Activated gamma-delta T cell treated with anti-CD3 and anti-CD28 coated beads, Interleukin-2, amount 50 U/mL, for 16 hours (primary cell): ENCODE results near the gene TMEM131L.
"Not testable (repeated sequence)": the region's sequence is repeated elsewhere in the genome, so short reads cannot be mapped to it uniquely, and the experiment has no call there.

Experiments
- DNase-seq: peaks from one replicate; pipeline ENCODE4 v3.0.0-alpha.2; 2020; ENCODE audit warnings: low read depth

The TMEM131L gene

DNA sequence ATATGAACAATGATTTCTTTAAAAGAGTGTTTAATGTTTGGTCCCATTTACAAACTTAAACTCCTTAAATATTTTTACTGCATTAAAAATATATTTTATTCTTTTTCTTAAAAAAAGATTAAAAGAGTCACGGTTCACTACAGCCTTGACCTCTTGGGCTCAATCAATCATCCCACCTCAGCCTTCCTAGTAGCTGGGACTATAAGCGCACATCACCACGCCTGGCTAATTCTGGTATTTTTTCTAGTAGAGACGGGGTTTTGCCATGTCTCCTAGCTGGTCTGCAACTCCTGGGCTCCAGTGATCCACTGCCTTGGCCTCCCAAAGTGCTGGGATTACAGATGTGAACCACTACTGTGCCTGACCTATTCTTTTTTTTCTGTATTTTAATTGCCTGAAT is 113.2 kb downstream of the TMEM131L start:
- DNase-seq, result no peak

DNA sequence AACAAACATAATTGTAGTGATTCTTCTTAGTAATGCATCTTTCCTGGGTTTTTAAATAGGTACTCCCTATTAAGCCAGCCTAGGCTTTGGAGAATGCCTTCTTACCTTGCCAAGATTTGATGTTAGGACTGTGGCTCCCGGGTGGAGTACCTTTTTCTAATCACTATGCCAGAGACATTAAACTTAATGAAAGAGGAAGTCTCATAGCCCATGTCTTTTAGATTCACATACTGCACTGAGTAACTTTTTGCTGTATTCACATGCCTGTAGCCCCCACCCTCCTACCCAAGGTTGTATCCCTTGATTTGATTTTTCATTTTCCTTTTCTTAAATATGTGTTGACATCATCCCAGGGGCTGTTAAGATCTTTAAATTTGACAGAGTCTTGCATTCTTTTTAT is 113.7 kb downstream of the TMEM131L start:
- no peak for DNase-seq

DNA sequence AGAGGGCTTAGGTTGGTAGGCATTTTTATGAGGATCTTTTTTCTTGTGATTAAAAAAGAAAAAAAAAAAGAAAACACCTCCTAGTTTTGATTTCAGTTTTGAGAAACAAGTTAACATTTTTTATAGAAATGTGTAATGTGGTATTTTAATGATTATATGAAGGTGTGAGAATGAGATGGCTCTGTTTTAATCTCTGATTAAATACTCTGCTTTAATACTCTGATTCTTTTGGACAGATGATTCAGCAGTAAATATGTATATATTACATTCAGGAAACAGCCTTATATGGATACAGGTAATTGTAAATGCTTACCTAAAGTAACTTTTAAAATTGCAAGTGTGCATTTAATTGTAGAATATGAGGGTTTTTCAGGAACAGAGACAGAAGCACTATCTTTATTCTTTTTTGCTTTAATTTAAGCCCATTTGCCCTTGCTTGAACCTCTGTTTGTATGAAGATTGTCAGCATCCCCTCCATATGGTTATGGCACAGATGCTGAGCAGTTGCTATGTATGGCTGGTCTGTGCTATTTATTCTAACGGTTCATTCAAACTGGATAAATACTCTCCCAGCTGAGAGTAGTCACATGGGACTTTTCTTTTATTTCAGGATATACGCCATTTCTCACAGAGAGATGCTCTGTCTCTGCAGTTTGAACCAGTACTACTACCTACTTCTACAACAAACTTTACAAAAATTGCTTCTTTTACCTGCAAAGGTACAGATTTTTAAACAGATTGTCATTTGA is 117.0 kb downstream of the TMEM131L start:
- no peak for DNase-seq

DNA sequence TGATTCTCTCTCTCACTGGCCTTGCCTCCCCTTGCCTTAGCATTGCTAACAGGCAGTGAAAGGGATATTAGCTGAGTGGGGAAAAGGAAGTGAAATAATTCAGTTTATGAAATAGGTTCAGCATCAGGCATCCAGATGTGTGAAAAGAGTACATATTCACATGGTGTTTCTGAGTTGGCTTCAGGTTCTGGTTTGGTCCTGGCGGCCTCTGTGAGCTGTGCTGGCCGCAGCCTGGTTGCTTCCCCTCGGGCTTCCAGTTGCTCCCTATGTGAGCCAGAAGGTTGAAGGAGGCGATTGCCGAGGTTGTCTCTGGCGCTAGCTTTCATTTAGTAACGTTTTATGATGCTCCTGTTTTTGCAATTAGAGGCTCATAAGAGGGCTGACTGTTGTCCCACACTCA is 118.9 kb downstream of the TMEM131L start:
- no peak for DNase-seq

DNA sequence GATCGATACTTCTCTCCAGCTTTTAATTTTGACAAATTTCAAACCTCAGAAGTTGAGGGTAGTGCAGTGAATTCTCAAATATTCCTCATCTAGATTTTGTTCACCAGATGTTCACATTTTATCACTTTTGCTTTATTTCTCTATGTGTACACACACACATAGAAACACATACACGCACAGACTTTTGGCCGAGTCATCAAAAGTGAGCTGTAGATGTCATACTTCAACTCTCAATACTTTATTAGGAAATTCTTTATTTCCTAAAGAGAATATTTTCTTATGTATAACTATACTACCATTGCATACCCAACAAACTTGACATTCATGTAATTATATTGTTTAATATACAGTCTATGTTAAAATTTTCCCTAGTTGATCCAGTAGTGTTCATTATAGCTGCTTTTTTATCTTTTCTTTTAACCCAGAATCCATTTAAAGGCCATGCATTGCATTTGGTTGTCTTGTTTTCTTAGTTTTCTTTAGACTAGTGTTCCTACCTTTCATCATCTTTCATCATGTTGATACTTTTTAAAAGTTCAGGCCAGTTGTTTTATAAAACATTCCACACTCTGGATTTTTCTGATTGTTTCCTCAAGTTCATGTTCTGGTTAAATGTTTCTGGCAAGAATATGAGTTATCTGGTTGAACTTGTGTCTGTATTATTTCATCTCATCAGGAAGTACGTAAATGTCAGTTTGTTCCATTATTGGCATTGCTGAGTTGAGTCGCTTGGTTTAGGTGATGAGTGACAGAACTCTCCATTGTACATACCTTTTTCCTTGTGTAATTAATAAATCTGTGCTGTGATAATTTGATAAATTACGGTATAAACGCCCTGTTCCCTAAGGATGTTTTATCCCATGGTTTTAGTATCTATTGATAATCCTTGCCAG is 123.8 kb downstream of the TMEM131L start:
- no peak for DNase-seq

DNA sequence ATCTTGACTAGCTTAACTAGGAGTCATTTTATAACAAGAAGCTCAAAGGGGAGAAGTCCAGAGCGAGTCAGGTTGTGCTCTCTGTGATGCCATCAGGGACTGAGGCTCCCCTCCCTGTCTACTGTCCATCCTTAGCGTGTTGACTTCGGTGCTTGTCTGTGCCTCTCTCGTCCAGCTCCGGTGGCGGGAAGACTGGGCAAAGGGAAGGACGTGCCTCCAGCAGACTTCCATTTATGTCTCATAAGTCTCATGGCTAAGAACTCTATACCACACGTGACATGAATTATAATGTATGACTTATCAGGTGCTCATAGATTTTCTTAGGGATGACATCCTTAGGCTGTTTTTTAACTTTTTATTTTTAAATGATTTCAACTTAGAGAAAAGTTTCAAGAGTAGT is 125.3 kb downstream of the TMEM131L start:
- no peak for DNase-seq

DNA sequence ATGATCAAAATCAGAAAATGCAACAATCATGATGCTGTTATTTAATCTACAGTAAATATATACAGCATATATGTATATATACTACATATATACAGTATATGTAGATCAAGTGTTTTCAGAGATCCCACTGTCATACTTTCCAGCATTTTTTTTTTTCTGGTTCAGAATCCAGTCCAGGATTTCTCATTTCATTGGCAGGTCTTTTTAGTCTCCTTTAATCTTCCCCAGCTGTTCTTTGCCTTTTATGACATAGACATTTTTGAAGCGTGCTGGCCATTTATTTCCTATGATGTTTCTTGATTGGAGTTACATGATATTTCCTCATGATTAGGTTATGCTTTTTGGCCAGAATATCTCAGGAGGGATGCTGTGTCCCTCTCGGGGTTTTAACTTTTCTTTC is 125.9 kb downstream of the TMEM131L start:
- DNase-seq, result no peak

DNA sequence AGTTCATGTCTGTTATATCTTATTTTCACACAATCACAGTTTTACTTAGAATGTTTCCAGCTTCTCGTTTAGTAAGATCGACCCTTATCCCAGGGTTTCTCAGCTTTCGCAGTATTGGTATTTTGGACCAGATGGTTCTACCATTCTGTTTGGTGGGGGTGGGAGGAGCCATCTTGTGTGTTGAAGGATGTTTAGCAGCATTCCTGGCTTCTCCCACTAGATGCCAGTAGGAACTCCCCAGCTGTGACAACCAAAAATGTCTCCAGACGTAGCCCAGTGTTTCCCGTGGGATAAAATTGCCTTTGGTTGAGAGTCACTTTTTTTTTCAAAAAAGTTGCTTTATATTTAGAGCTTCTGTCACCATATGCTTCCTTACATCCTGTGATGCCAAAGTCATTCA is 127.0 kb downstream of the TMEM131L start:
- no peak for DNase-seq

DNA sequence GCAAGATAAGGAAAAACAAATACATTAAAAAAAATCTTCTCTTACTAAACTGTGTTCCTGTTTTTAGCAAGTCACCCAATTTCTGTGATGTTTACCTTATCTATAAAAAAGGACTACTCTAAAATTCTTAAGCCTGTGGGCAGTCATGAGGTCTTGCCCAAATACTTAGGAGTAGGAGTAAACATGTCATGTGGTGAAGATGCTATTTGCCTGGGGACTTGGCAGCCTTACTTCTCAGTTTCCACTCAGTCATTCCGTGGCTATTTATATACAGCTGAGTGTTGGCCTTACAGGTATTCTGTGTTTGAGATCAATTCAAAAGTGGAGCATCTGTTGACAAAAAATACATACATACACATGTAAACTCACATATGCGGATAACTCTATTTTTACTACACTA is 128.1 kb downstream of the TMEM131L start:
- no peak for DNase-seq

DNA sequence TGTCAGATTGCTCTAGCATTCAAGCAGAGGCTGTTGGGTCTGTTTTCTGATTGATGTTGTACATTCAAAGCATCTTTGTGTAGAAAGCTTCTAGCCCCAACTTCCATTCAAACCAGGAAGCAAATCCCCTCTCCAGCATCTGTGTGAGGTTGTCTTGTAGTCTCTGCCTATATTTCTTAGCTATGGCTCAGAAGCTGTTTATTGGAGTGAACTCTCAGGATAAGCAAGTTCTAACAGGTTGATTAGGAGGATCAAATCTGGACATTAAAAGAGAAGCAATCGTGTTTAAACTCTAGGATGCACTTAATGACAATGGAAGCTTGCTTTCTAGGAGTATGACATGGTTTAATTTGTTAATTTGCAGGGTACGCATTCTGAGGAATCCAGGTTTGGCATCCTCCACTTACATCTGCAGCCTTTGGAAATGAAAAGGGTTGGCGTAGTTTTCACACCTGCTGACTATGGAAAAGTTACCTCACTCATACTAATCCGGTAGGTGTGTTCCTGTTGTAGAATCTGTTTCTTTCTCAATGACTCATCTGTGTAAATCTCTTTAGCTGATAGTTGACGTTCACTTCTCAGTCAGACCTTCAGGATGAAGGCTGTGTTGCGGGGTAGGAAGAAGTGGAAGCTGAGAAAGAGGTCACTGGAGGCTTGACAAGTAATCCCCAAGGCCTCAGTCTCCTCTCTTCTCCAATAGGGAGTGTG is 129.9 kb downstream of the TMEM131L start:
- DNase-seq, result no peak

DNA sequence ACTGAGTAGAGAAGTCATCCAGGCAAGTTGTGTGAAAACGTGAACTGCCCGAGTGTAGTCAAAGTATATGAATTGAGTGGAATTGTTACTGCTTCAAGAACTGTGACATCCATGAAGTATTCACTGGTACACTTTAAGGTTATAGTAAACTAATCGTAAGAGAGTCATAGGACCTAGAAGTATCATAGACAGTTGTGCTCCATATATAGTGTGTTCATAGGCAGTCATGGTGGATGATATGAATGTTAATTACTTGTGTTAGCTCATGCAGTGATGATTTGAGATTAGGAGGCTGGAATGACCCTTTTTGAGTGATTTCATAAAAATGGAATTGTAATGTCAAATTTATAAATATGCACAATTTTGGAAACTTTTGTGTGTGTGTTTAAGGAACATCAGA is 136.6 kb downstream of the TMEM131L start:
- no peak for DNase-seq

DNA sequence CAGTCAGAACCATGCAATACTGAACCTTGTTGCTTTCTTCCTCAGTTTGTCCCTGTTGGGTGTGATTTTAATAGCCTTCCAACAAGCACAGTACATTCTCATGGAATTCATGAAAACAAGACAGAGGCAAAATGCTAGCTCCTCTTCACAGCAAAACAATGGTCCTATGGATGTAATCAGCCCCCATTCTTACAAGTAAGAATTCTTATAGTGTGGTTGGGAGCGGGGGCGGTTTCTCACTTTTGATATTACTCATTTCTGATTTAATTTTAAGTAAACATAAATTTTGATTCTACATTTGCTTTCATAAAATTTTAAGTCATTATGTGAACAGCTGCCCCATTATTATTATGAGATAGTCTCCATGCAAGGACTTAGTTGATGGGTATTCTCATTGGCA is 137.1 kb downstream of the TMEM131L start:
- no peak for DNase-seq

DNA sequence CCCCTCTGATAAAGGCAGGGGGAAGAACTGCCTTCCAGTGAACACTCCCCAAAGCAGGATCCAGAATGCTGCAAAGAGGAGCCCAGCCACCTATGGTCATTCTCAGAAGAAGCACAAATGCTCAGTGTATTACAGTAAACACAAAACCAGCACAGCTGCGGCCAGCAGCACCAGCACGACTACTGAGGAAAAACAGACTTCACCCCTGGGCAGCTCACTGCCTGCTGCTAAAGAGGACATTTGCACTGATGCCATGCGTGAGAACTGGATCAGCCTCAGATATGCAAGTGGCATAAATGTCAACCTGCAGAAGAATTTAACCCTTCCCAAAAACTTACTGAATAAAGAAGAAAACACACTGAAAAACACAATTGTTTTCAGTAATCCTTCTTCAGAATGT is 137.7 kb downstream of the TMEM131L start:
- no peak for DNase-seq

DNA sequence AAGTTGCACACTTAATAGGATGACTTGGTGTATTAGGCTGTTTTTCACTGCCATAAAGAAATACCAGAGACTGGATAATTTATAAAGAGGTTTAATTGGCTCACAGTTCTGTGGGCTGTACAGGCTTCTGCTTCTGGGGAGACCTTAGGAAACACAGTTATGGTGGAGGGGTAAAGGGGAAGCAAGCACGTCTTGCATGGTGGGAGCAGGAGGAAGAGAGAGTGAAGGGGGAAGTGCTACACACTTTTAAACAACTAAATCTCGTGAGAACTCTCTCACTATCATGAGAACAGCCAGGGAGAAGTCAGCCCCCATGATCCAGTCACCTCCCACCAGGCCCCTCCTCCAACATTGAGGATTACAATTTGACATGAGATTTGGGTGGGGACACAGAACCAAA is 142.9 kb downstream of the TMEM131L start:
- DNase-seq, result not testable (repeated sequence)

DNA sequence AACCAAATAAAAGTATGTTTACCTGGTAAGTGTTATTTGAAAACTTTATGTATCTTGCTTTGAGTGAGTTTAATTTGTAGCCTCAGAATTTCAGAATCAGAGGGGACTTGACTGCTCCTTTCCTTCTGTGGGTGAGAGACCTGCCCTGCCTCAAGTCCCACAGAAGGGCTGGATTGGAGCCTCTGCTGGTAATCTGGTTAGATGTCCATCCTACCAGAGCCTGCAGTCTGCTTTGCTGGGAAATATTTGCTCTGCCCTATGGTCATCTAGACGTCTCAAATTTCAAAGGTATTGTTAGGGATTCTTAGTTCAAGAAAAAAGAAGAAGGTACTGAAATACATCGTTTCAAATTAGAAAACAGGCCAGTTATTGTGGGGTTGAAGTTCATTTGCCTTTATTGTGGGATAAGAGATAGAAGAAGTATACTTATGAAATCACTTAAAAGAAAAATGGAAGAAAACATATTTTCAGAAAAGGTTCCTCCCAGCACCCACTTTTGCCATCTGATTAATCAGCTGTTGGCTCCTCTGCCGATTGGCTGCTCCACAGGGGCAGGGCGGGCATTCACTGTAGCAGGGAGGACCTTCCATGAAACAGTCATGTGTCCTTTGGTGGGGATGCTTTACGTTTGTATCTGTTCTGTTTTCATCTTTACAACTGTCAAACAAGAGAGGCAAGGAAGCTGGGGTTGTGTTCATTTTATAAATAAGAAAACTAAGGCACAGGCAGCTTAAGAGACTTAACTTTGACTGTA is 144.6 kb downstream of the TMEM131L start:
- DNase-seq, result no peak

DNA sequence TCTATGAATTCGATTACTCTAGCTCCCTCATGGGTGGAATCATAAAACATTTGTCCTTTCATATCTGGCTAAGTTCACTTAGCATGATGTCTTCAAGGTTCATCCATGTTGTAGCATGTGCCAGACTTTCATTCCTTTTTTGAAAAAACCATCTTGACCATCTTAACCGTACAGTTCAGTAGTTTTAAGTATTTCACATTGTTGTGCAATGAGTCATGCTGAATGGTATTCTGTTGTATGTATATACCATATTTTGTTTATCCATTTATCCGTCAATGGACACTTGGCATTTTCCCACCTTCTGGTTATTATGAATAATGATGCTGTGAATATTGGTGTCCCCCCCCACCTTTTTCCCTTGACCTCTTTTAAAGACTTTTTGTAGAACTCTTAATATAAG is 145.5 kb downstream of the TMEM131L start:
- DNase-seq, result no peak

DNA sequence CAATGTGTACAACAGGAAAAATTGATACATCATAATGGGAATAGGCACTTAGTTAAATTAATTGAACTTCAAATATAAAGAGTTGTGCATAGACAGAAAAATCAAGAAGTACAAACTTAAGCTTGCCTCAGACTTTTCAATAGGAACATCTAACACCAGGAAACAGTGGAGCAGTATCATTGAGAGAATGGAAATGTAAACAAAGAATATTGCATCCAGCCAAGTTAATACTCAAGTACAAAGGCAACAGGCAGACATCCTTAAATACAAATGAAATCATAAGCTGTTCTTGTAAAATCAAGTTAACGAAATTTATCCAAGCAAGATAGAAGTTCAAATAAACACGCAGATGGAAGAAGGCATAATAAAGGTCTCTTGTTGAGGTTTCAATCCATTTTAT is 146.7 kb downstream of the TMEM131L start:
- no peak for DNase-seq

DNA sequence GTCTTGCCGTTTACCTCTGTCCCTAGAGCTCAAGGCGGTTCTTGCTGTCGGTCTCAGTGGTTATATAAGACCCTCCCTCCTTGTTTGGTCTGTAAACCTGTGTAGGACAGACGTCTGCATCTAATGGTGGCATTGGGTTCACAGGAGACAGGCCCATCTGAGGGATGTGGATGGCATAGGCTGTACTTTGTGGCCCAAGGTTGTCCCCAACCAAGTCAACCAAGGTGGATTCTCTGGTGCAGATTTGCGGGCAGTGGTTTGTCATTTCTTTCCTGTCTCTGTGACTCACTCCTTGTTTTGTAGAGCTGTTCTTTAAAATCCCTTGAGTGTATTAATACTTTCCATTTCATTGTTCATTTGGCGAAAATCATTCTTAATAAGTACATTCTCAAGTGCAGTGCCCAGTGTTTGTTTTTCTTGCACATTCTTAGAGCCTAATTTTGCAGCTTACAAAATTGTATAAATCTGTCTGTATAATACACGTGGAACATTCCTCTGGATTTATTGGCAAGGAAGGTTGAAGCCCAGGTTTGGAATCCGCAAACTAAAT is 149.9 kb downstream of the TMEM131L start:
- no peak for DNase-seq

DNA sequence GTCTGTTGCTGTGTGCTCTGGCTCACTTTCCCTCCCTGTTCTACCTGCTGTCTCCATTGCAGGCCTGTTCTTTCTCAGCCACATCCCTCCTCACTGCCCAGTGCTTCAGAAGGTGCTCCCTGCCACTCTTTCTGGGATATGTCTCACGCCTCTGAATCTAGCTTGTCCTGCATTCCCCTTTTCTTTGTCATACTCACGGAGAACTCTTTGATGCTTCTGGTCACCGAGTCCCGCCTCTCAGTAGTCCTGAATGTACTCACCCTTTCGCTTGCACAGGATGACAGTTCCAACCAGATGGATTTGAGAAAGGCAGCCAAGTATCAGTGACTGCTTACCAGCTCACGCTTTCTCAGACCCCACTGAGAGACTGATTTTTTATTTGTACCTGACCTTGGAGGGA is 152.7 kb downstream of the TMEM131L start:
- DNase-seq, result no peak

DNA sequence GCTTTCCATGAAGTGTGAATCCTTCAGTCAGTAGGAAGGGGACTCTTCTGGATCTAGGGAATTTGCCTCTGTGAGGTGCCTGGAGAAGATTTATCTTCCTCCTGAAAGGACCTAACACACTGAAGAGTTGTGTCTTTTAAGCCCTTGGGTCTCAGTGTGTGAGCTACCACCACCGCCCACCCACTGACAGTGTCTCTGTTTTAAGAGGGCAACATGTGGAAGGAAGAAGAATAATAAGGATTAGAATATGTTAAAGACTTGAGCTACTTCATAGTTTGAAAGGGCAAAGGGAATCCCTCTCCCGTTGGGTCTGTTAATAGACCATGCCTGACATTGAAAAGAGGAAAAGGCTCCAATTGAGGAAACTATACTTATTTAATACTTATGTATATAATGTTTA is 153.7 kb downstream of the TMEM131L start:
- DNase-seq, result no peak

DNA sequence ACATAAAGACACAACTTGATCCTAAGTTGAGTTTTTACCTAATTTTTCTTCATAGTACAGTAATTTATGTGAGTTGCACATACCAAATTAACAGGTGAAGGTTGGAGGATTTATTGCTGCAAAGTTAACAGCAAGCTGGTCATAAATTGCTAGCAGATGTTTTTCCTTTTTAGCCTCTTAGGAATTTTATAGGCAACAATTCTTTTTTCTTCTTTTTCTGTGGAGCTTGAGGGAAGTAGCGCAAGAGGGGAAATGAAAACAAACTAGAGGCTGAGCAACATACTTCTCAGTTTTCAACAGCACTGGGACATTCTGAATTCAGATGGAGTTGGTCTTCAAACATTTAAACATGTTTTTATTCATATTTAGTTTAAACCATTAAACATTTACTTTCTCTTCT is 154.2 kb downstream of the TMEM131L start:
- DNase-seq, result no peak

DNA sequence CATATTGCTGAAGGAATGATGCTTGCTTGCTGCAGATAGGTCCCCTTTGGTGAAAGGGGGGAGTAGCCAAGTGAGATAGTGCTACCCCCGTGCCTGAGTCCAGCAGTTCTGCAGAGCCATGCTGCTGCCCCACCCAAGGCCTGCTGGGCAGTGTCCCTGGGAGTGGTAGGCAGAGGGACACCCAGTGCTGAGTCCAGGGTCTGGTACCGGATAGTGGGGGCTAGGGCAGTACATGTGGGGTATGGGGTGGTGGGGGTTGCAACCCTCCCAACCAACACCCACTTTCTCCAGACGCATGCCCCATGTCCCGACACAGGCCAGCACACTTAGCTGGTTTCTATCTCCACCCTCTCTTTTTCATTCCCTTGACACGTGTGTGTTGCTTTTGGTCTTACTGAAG is 155.9 kb downstream of the TMEM131L start:
- DNase-seq, result no peak
